ENCODE data around the gene HLF. TPM values are rescaled to one million over a fixed set of nuclear protein-coding genes. Genes with fewer than 3 reads are reported as not detected.

Gene HLF
- total RNA-seq, 2 experiments from 2014 or later, result 3.4 to 3.5 TPM

DNA sequence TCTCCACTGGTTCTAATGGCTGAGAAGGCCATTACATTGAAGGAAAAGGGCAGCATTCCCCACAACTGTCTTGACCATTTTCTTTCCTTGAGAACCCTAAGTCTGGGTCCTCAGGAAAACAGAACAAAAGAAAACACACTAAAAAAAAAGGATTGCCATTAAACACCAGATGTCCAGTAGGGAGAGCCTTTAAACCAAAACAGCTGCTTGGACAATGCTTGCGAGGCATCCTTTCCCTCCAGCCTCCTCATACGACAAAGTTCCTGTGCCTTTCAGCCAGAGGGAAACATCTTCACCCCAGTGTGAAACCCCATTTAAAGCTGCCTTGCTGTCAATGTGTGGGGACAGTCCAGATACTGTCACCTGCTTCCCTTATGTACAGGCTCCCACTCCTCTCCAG, 82.6 kb downstream of the HLF start:
- intact Hi-C loops (cut with micrococcal nuclease), result loop anchor here (10.0 kb wide), 1 partner anchor 387 kb away; no protein-coding TSS in a partner anchor
- ChIA-PET CTCF (interaction anchor here (0.7 to 6.7 kb wide), 23 partner anchors 10 to 362 kb away, joined by 3 to 92 read pairs (median 5); no protein-coding TSS in a partner anchor), POLR2A (no interaction called here)
- Mint-ChIP-seq H3K36me3 (peaks cover 5% of the 10 kb centered on the region), H3K4me1 (ENCODE audit: low read depth) (peaks cover 46% of the 10 kb centered on the region), H3K4me3 (no peak overlapping the region), H3K27me3 (peaks cover 4% of the 10 kb centered on the region), H3K9me3 (peaks cover 6% of the 10 kb centered on the region), H3K27ac (no peak overlapping the region)
- DNase-seq, result no peak

DNA sequence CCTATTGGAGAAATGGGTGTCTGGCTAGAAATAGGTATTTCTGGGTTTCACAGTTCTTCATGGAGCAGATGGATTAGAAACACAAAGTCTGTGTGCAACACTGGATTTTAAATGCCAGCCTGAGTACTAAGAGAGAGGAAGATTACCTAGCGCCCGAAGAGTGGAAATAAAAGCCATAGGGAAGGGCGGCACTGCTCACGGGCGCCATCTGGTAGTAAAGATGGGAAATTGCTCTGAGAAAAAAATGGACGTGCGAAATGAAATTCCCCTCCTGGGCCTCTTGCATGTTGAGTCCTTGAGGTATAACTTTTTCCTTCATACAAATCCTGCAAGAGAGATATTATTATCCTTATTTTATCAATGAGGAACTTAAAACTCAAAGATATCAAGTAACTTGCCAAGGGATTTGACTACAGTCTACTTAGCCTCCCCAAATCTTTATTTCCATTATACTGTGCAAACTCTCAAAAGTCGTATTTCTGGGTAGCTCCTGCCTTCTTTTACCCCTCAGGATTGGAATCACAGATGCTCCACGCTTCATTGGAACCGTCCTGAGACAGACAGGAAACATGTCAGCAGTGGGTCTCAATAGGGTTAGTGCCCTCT, 84.1 kb downstream of the HLF start:
- POLR2A ChIA-PET, result no interaction called here
- intact Hi-C loops (cut with micrococcal nuclease), result loop anchor here (1.0 to 10.0 kb wide), 4 partner anchors 25 to 386 kb away; no protein-coding TSS in a partner anchor
- Mint-ChIP-seq H3K27me3 (peaks cover 2% of the 10 kb centered on the region), H3K27ac (no peak overlapping the region), H3K4me1 (ENCODE audit: low read depth) (peaks cover 33% of the 10 kb centered on the region), H3K36me3 (peaks cover 5% of the 10 kb centered on the region), H3K9me3 (peaks cover 6% of the 10 kb centered on the region), H3K4me3 (no peak overlapping the region)
- peak; percentile 58 for DNase-seq
- CTCF ChIA-PET, result interaction anchor here (0.7 to 6.7 kb wide), 25 partner anchors 8 to 379 kb away, joined by 3 to 92 read pairs (median 5); no protein-coding TSS in a partner anchor

DNA sequence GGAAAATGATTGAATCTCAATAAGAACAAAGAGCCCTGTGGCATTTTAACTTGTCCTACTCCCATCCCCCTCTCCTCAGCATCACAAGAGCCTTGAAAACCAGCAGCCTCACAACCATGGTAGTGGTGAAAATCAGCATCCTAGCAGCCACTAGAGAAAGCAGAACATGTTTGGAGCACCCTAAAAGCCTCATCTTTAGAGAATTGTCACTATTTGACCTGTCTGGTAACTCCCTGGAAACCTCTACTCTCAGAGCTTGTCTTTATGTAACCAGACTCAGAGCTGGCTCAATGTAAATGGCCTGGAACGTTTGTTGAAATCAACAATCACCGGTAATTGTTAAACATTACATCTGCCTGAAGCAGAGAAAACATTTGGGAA, 86.1 kb downstream of the HLF start:
- intact Hi-C loops (cut with micrococcal nuclease), result no loop called here
- DNase-seq, result no peak
- H3K27ac Mint-ChIP-seq, result no peak overlapping the region
- peaks cover 3% of the 10 kb centered on the region for H3K36me3 Mint-ChIP-seq
- POLR2A ChIA-PET, result no interaction called here
- CTCF ChIA-PET, result interaction anchor here (2.2 to 6.7 kb wide), 4 partner anchors 10 to 357 kb away, joined by 5 to 92 read pairs (median 32); no protein-coding TSS in a partner anchor
- peaks cover 2% of the 10 kb centered on the region for H3K27me3 Mint-ChIP-seq
- no peak overlapping the region for H3K4me3 Mint-ChIP-seq
- H3K4me1 Mint-ChIP-seq (ENCODE audit: low read depth), result peaks cover 16% of the 10 kb centered on the region
- H3K9me3 Mint-ChIP-seq, result peaks cover 6% of the 10 kb centered on the region

GRCh38 chr17:55351226-55351625, 86.5 kb downstream of the HLF start:
- intact Hi-C loops (cut with micrococcal nuclease), result no loop called here
- Mint-ChIP-seq H3K4me3 (no peak overlapping the region), H3K9me3 (peaks cover 6% of the 10 kb centered on the region), H3K4me1 (ENCODE audit: low read depth) (peaks cover 16% of the 10 kb centered on the region), H3K27me3 (peaks cover 2% of the 10 kb centered on the region), H3K36me3 (peaks cover 3% of the 10 kb centered on the region), H3K27ac (no peak overlapping the region)
- POLR2A ChIA-PET, result no interaction called here
- CTCF ChIA-PET, result interaction anchor here (2.0 to 6.7 kb wide), 5 partner anchors 10 to 358 kb away, joined by 5 to 92 read pairs (median 9); no protein-coding TSS in a partner anchor
- no peak for DNase-seq

GRCh38 chr17:55354010-55354409, 89.2 kb downstream of the HLF start:
- intact Hi-C loops (cut with micrococcal nuclease), result no loop called here
- CTCF ChIA-PET, result interaction anchor here (1.2 to 5.6 kb wide), 4 partner anchors 50 to 361 kb away, joined by 3 to 87 read pairs (median 4); no protein-coding TSS in a partner anchor
- Mint-ChIP-seq H3K27ac (no peak overlapping the region), H3K9me3 (no peaks in the 10 kb centered on the region), H3K4me3 (no peak overlapping the region), H3K36me3 (no peaks in the 10 kb centered on the region), H3K4me1 (ENCODE audit: low read depth) (peaks cover 3% of the 10 kb centered on the region), H3K27me3 (peaks cover 1% of the 10 kb centered on the region)
- DNase-seq, result no peak
- POLR2A ChIA-PET, result no interaction called here

- ChIA-PET POLR2A (no interaction called here), CTCF (interaction anchor here (0.6 to 5.6 kb wide), 10 partner anchors 10 to 362 kb away, joined by 3 to 87 read pairs (median 4); no protein-coding TSS in a partner anchor)
- H3K27me3 Mint-ChIP-seq, result peaks cover 2% of the 10 kb centered on the region
- H3K4me3 Mint-ChIP-seq, result no peak overlapping the region
- no peaks in the 10 kb centered on the region for H3K36me3 Mint-ChIP-seq
- no peaks in the 10 kb centered on the region for H3K9me3 Mint-ChIP-seq
- no peak for DNase-seq
- H3K4me1 Mint-ChIP-seq (ENCODE audit: low read depth), result peaks cover 2% of the 10 kb centered on the region
- H3K27ac Mint-ChIP-seq, result no peak overlapping the region
- intact Hi-C loops (cut with micrococcal nuclease), result no loop called here
Observed at GRCh38 chr17:55354941-55355340, 90.2 kb downstream of the HLF start.

GRCh38 chr17:55356434-55357328, 91.9 kb downstream of the HLF start:
- Mint-ChIP-seq H3K36me3 (peaks cover 3% of the 10 kb centered on the region), H3K4me3 (no peak overlapping the region), H3K27ac (no peak overlapping the region), H3K4me1 (ENCODE audit: low read depth) (peaks cover 2% of the 10 kb centered on the region), H3K9me3 (peaks cover 11% of the 10 kb centered on the region), H3K27me3 (peaks cover 4% of the 10 kb centered on the region)
- CTCF ChIA-PET, result interaction anchor here (0.6 to 5.6 kb wide), 38 partner anchors 8 to 379 kb away, joined by 3 to 87 read pairs (median 4); no protein-coding TSS in a partner anchor
- DNase-seq, result peak; percentile 81
- POLR2A ChIA-PET, result no interaction called here
- intact Hi-C loops (cut with micrococcal nuclease), result loop anchor here (1.0 kb wide), 1 partner anchor 158 kb away; no protein-coding TSS in a partner anchor

GRCh38 chr17:55360971-55361370, 96.2 kb downstream of the HLF start:
- no peak for DNase-seq
- CTCF ChIA-PET, result interaction anchor here (0.6 to 2.3 kb wide), 3 partner anchors 9 to 368 kb away, joined by 3 to 7 read pairs (median 5); no protein-coding TSS in a partner anchor
- intact Hi-C loops (cut with micrococcal nuclease), result no loop called here
- H3K27me3 Mint-ChIP-seq, result peaks cover 5% of the 10 kb centered on the region
- H3K36me3 Mint-ChIP-seq, result peaks cover 3% of the 10 kb centered on the region
- no peak overlapping the region for H3K4me3 Mint-ChIP-seq
- H3K9me3 Mint-ChIP-seq, result peaks cover 11% of the 10 kb centered on the region
- peaks cover 2% of the 10 kb centered on the region for H3K4me1 Mint-ChIP-seq (ENCODE audit: low read depth)
- no peak overlapping the region for H3K27ac Mint-ChIP-seq
- POLR2A ChIA-PET, result no interaction called here

GRCh38 chr17:55363033-55363432, 98.3 kb downstream of the HLF start:
- POLR2A ChIA-PET, result no interaction called here
- CTCF ChIA-PET, result interaction anchor here (0.8 kb wide), 1 partner anchor 370 kb away, joined by 3 read pairs; no protein-coding TSS in a partner anchor

DNA sequence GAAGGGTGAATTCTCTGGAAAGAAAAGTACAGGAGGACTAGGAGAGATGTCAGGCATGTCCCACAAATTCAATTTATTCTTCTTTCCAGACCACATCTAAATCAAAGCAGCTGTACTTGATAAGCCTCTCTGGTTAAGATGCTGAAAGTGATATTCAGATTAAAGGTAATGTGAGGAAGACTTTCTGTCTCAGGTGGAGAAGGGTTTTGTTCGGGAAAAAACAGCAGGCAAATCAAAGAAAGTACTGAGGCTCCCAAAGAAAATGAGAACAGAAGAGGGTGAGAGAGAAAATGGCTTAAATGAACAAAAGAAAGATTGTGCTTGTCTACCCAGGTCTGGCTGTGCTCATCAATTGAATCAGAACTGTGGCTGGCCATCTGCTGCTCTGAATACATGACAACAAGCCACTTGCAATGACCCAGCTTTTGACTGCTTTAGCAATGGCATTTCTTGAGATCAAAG, 101.3 kb downstream of the HLF start:
- Mint-ChIP-seq H3K4me3 (no peak overlapping the region), H3K9me3 (peaks cover 4% of the 10 kb centered on the region), H3K36me3 (peaks cover 1% of the 10 kb centered on the region), H3K27me3 (peaks cover 3% of the 10 kb centered on the region), H3K27ac (no peak overlapping the region), H3K4me1 (ENCODE audit: low read depth) (peaks cover 3% of the 10 kb centered on the region)
- POLR2A ChIA-PET, result no interaction called here
- CTCF ChIA-PET, result interaction anchor here (4.5 kb wide), 1 partner anchor 9 kb away, joined by 29 read pairs; no protein-coding TSS in a partner anchor
- intact Hi-C loops (cut with micrococcal nuclease), result no loop called here
- DNase-seq, result no peak

More at GRCh38 chr17:55363033-55363432, 98.3 kb downstream of the HLF start:
- H3K27ac Mint-ChIP-seq, result no peak overlapping the region
- H3K4me3 Mint-ChIP-seq, result no peak overlapping the region
- H3K27me3 Mint-ChIP-seq, result peaks cover 5% of the 10 kb centered on the region
- intact Hi-C loops (cut with micrococcal nuclease), result no loop called here
- peaks cover 3% of the 10 kb centered on the region for H3K36me3 Mint-ChIP-seq
- H3K4me1 Mint-ChIP-seq (ENCODE audit: low read depth), result no peaks in the 10 kb centered on the region
- peaks cover 11% of the 10 kb centered on the region for H3K9me3 Mint-ChIP-seq
- DNase-seq, result no peak

- Mint-ChIP-seq H3K9me3 (peaks cover 7% of the 10 kb centered on the region), H3K27me3 (peaks cover 3% of the 10 kb centered on the region), H3K36me3 (peaks cover 5% of the 10 kb centered on the region), H3K4me1 (ENCODE audit: low read depth) (peaks cover 3% of the 10 kb centered on the region), H3K4me3 (no peak overlapping the region), H3K27ac (no peak overlapping the region)
- ChIA-PET CTCF (interaction anchor here (4.5 kb wide), 1 partner anchor 12 kb away, joined by 29 read pairs; no protein-coding TSS in a partner anchor), POLR2A (no interaction called here)
- intact Hi-C loops (cut with micrococcal nuclease), result no loop called here
- DNase-seq, result no peak
Observed at GRCh38 chr17:55368706-55369105, 103.9 kb downstream of the HLF start.

Measured in activated CD4-positive, alpha-beta memory T cell treated with anti-CD3 and anti-CD28 coated beads for 36 hours (primary cell).